ENCODE measurements around the gene ZNF785.

ZNF785 gene

DNA sequence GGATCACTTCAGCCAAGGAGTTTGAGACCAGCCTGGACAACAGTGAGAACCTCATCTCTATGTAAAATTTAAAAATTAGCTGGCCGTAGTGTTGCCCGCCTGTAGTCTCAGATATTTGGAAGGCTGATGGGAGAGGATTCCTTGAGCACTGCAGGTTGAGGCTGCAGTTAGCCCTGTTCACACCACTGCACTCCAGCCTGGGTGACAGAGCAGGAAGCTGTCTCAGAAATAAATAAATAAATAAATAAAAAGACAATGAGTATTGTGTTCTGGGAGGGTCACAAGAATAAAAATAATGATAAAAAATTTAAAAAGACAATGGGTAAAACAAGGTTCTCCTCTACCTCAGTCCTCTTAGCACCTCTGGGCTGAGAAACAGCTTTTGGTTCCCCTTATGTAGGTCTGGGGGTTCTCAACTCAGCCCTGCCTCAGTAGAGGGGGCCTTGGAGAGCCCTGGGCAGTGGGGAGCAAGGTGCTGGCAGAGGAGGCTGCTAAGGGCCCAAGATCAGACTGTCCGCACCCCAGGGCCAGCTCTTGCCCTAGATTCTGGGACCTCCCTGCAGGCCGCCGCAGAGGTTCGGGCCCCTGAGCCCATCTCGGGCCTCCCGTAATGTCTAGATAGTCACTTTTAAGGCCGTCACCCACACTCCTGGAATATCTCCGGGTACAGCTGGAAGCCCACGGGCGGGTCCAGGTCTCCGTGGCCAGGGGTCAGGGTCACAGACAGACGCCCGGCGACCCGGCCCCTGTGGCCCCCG is 30.8 kb downstream of the ZNF785 start:
- no peak overlapping the region for H3K9ac ChIP-seq (ENCODE audit: insufficient read length, low read depth)
- H3K9me3 ChIP-seq (ENCODE audit: insufficient read depth, low read length): no peaks in the 10 kb centered on the region
- no peak for TF ChIP-seq YY1 (IDR thresholded peaks at IDR 0.05; ENCODE audit: insufficient read depth, insufficient read length)
- no peak for TF ChIP-seq ZNF274 (IDR thresholded peaks at IDR 0.05; ENCODE audit: low read depth, low read length)
- TF ChIP-seq SUZ12 (IDR thresholded peaks at IDR 0.05; ENCODE audit: extremely low read depth, insufficient read depth, insufficient read length): no peak
- peaks cover 19% of the 10 kb centered on the region for H3K4me1 ChIP-seq (ENCODE audit: insufficient read depth, insufficient read length)
- no peak for DNase-seq (ENCODE audit: low read depth, low spot score)
- no peak overlapping the region for H3K4me3 ChIP-seq (ENCODE audit: insufficient read length, low read depth)
- peaks cover 42% of the 10 kb centered on the region for H3K36me3 ChIP-seq (ENCODE audit: insufficient read depth, insufficient read length, low read length)
- H3K27me3 ChIP-seq (ENCODE audit: insufficient read depth, insufficient read length): no peaks in the 10 kb centered on the region

DNA sequence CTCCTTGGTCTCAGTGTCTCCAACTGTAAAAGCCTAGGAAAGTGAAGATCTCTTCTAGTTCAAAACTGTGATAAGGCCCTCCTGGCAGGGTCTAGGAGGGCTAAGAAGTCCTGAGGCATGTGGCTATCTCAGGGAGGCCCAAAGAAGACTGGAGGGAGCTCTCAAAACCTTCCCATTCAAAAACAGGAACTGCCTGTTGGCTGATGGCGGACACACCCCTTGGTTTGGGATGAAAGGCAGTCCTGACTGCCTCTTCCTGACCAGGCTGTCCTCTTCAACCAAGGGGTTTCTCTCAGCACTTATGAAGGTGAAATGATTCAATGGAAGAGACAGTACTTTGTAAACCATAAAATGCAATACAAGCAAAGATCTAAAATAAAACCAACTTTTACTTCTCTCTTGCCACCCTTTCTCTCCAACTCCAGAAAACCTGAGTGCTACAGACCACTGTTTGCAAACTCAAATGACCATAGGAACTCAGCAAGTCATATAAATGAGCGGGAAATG is 32.1 kb downstream of the ZNF785 start:
- Histone ChIP-seq H3K4me3 (ENCODE audit: insufficient read length, low read depth) (no peak overlapping the region), H3K27me3 (ENCODE audit: insufficient read depth, insufficient read length) (no peaks in the 10 kb centered on the region), H3K4me1 (ENCODE audit: insufficient read depth, insufficient read length) (peaks cover 25% of the 10 kb centered on the region), H3K9ac (ENCODE audit: insufficient read length, low read depth) (no peak overlapping the region), H3K36me3 (ENCODE audit: insufficient read depth, insufficient read length, low read length) (peaks cover 42% of the 10 kb centered on the region), H3K9me3 (ENCODE audit: insufficient read depth, low read length) (no peaks in the 10 kb centered on the region)
- DNase-seq (ENCODE audit: low read depth, low spot score): no peak
- TF ChIP-seq YY1 (IDR thresholded peaks at IDR 0.05; ENCODE audit: insufficient read depth, insufficient read length) (no peak), SUZ12 (IDR thresholded peaks at IDR 0.05; ENCODE audit: extremely low read depth, insufficient read depth, insufficient read length) (no peak), ZNF274 (IDR thresholded peaks at IDR 0.05; ENCODE audit: low read depth, low read length) (no peak)

DNA sequence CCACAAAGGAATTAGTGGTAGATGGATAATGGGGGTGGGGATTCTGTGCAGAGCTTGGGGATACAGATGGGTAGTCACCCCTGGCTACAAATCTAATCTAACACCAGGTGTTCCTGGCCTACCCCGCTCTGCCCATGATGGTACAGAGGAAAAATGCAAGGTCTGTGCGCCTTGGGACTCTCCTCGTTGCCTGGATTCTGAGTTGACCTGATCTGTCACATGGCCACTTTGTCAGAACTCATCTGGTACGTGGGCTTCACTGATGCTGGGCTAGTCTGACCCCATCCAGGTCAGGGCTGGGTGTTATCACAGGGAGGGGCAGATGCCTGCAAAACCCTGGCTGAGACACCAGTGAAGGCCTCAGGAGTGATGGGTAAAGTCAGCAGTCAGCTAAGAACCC is 32.5 kb downstream of the ZNF785 start:
- H3K4me1 ChIP-seq (ENCODE audit: insufficient read depth, insufficient read length): peaks cover 26% of the 10 kb centered on the region
- DNase-seq (ENCODE audit: low read depth, low spot score): no peak
- H3K27me3 ChIP-seq (ENCODE audit: insufficient read depth, insufficient read length): no peaks in the 10 kb centered on the region
- H3K4me3 ChIP-seq (ENCODE audit: insufficient read length, low read depth): no peak overlapping the region
- H3K36me3 ChIP-seq (ENCODE audit: insufficient read depth, insufficient read length, low read length): peaks cover 42% of the 10 kb centered on the region
- H3K9me3 ChIP-seq (ENCODE audit: insufficient read depth, low read length): no peaks in the 10 kb centered on the region
- TF ChIP-seq ZNF274 (IDR thresholded peaks at IDR 0.05; ENCODE audit: low read depth, low read length) (no peak), YY1 (IDR thresholded peaks at IDR 0.05; ENCODE audit: insufficient read depth, insufficient read length) (no peak), SUZ12 (IDR thresholded peaks at IDR 0.05; ENCODE audit: extremely low read depth, insufficient read depth, insufficient read length) (no peak)
- H3K9ac ChIP-seq (ENCODE audit: insufficient read length, low read depth): no peak overlapping the region

DNA sequence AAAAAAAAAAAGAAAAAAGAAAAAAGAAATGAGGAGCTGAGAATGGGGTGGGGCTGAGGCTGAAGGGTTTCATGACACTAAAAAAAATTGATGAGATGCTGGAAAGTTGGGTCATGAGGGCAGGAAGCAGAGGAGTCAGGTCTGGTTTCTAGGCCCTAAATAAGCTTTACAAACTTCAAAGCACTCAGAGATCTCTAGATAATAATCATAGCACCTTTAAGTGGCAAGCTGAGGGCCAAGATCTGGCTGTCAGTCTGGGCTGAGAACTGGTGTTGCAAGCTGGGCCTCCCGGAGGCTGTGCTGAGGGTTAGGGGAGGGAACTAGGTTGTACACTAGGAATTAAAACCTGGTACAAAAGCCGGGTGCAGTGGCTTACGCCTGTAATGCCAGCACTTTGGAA is 33.7 kb downstream of the ZNF785 start:
- no peak for DNase-seq (ENCODE audit: low read depth, low spot score)
- Histone ChIP-seq H3K27me3 (ENCODE audit: insufficient read depth, insufficient read length) (no peaks in the 10 kb centered on the region), H3K36me3 (ENCODE audit: insufficient read depth, insufficient read length, low read length) (peaks cover 42% of the 10 kb centered on the region), H3K4me3 (ENCODE audit: insufficient read length, low read depth) (no peak overlapping the region), H3K9me3 (ENCODE audit: insufficient read depth, low read length) (no peaks in the 10 kb centered on the region), H3K9ac (ENCODE audit: insufficient read length, low read depth) (no peak overlapping the region), H3K4me1 (ENCODE audit: insufficient read depth, insufficient read length) (peaks cover 27% of the 10 kb centered on the region)
- no peak for TF ChIP-seq ZNF274 (IDR thresholded peaks at IDR 0.05; ENCODE audit: low read depth, low read length)
- TF ChIP-seq SUZ12 (IDR thresholded peaks at IDR 0.05; ENCODE audit: extremely low read depth, insufficient read depth, insufficient read length): no peak
- no peak for TF ChIP-seq YY1 (IDR thresholded peaks at IDR 0.05; ENCODE audit: insufficient read depth, insufficient read length)

DNA sequence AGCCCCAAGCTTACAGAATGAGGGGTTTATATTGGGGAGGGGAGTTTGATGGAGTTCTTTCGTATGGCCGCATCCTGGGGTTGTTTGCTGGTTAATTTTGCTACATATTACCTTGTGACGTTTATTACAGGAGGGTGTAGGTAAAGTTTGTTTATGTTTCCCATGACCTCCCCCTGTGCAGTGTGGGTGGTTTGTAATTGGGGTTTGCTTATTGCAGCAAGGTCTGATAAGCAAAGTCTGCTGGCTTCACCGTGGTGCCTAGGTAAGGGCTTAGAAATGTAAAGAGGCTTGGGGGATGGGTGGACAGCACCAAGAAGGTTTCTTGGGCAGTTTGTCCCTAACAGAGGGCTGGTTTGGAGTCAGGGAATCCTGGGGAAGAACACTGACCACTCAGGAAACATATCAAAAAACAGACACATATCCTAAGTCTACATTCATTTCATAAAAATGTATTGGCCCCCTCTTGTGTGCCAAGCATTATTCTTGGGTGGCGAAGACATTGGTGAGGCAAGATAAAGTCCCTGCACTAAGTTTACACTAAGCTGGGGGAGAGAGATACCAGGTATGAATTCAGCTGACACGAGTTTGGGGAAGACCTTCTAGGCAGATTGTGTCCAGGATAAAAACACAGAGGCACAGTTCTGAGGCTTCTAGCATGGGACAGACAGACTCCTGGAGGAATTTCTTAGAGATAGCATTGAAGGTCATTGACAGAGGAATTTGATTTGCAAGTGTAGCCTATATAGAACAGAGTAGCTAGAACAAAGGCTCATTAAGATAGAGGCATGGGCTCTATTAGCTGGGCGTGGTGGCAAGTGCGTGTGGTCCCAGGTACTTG is 36.9 kb downstream of the ZNF785 start:
- H3K4me1 ChIP-seq (ENCODE audit: insufficient read depth, insufficient read length): peaks cover 33% of the 10 kb centered on the region
- H3K27me3 ChIP-seq (ENCODE audit: insufficient read depth, insufficient read length): no peaks in the 10 kb centered on the region
- no peak for DNase-seq (ENCODE audit: low read depth, low spot score)
- H3K4me3 ChIP-seq (ENCODE audit: insufficient read length, low read depth): no peak overlapping the region
- H3K36me3 ChIP-seq (ENCODE audit: insufficient read depth, insufficient read length, low read length): peaks cover 12% of the 10 kb centered on the region
- no peaks in the 10 kb centered on the region for H3K9me3 ChIP-seq (ENCODE audit: insufficient read depth, low read length)
- H3K9ac ChIP-seq (ENCODE audit: insufficient read length, low read depth): no peak overlapping the region
- TF ChIP-seq YY1 (IDR thresholded peaks at IDR 0.05; ENCODE audit: insufficient read depth, insufficient read length) (no peak), ZNF274 (IDR thresholded peaks at IDR 0.05; ENCODE audit: low read depth, low read length) (no peak), SUZ12 (IDR thresholded peaks at IDR 0.05; ENCODE audit: extremely low read depth, insufficient read depth, insufficient read length) (no peak)

DNA sequence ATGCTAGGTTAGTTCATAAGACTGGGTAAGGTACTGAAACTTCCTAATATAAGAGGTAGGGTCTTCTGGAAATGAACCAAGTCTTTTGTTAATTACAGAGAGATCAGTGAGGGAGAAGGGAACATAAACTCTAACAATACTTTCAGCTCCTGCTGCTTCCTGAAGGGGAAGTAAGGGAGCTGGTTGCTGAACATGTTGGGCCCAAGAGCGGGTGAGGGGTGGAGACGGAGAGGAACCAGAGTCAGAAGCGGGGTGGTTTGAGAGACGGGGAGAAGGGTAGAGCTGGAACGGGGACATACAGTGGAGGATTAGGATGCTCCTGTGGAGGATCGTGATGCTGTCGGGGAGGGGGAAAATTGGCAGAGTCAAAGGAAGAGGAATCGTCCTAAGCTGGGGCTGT is 39.4 kb downstream of the ZNF785 start:
- no peak for DNase-seq (ENCODE audit: low read depth, low spot score)
- Histone ChIP-seq H3K4me1 (ENCODE audit: insufficient read depth, insufficient read length) (peaks cover 38% of the 10 kb centered on the region), H3K9me3 (ENCODE audit: insufficient read depth, low read length) (no peaks in the 10 kb centered on the region), H3K36me3 (ENCODE audit: insufficient read depth, insufficient read length, low read length) (no peaks in the 10 kb centered on the region), H3K4me3 (ENCODE audit: insufficient read length, low read depth) (no peak overlapping the region), H3K9ac (ENCODE audit: insufficient read length, low read depth) (no peak overlapping the region), H3K27me3 (ENCODE audit: insufficient read depth, insufficient read length) (no peaks in the 10 kb centered on the region)
- TF ChIP-seq ZNF274 (IDR thresholded peaks at IDR 0.05; ENCODE audit: low read depth, low read length): no peak
- TF ChIP-seq SUZ12 (IDR thresholded peaks at IDR 0.05; ENCODE audit: extremely low read depth, insufficient read depth, insufficient read length): no peak
- TF ChIP-seq YY1 (IDR thresholded peaks at IDR 0.05; ENCODE audit: insufficient read depth, insufficient read length): no peak

DNA sequence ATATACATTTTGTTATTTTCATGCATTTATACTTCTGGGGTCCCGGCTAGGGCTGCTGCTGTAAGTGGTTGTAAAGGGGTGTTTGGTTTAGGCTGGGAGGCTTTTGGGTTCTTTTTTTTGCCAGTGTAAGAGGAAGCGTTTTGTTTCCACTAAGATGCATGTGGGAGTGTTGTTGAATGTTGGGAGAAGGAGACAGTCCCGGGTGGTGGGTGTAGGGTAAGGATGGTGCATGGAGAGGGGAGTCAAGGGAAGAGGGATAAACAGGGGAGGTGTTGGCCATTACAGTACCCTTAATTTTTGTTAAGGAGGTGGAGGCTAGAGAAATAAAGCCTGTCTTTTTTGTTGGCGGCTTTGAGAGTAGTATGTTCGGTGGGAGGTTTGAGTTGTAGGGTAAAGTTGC is 42.4 kb downstream of the ZNF785 start:
- Histone ChIP-seq H3K9me3 (ENCODE audit: insufficient read depth, low read length) (no peaks in the 10 kb centered on the region), H3K27me3 (ENCODE audit: insufficient read depth, insufficient read length) (no peaks in the 10 kb centered on the region), H3K4me3 (ENCODE audit: insufficient read length, low read depth) (no peak overlapping the region), H3K36me3 (ENCODE audit: insufficient read depth, insufficient read length, low read length) (peaks cover 9% of the 10 kb centered on the region), H3K9ac (ENCODE audit: insufficient read length, low read depth) (no peak overlapping the region), H3K4me1 (ENCODE audit: insufficient read depth, insufficient read length) (peaks cover 34% of the 10 kb centered on the region)
- TF ChIP-seq SUZ12 (IDR thresholded peaks at IDR 0.05; ENCODE audit: extremely low read depth, insufficient read depth, insufficient read length) (no peak), ZNF274 (IDR thresholded peaks at IDR 0.05; ENCODE audit: low read depth, low read length) (no peak), YY1 (IDR thresholded peaks at IDR 0.05; ENCODE audit: insufficient read depth, insufficient read length) (no peak)
- no peak for DNase-seq (ENCODE audit: low read depth, low spot score)
